ENCODE data around the gene PTCD1.
"Not testable (repeated sequence)": the region's sequence is repeated elsewhere in the genome, so short reads cannot be mapped to it uniquely, and the experiment has no call there.

Gene PTCD1

DNA sequence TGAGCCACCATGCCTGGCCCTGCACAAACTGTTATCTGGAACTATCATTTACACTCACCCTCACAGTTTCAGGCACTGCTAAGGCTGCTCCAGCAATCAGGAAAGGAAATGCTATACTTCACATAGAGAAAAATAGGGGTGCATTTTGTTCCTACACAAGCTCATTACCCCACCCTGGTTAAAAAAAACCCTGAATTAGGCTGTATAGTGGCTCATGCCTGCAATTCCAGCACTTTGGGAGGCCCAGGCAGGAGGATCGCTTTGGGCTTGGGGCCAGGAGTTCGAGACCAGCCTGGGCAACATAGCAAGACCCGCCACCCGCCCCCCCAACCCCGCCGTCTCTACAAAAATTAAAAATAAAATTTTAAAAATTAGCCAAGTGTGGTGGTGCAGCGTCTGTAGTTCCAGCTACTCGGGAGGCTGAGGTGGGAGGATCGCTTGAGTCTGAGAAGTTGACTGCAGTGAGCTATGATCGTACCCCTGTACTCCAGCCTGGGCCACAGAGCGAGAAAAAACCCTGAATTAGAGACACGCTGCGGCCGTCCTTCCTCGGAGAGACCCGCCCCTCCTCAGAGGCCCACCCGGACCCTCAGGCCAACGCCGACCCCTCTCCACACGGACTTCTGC, 539 bp downstream of the PTCD1 start:
- TF ChIP-seq, protein P1, sequence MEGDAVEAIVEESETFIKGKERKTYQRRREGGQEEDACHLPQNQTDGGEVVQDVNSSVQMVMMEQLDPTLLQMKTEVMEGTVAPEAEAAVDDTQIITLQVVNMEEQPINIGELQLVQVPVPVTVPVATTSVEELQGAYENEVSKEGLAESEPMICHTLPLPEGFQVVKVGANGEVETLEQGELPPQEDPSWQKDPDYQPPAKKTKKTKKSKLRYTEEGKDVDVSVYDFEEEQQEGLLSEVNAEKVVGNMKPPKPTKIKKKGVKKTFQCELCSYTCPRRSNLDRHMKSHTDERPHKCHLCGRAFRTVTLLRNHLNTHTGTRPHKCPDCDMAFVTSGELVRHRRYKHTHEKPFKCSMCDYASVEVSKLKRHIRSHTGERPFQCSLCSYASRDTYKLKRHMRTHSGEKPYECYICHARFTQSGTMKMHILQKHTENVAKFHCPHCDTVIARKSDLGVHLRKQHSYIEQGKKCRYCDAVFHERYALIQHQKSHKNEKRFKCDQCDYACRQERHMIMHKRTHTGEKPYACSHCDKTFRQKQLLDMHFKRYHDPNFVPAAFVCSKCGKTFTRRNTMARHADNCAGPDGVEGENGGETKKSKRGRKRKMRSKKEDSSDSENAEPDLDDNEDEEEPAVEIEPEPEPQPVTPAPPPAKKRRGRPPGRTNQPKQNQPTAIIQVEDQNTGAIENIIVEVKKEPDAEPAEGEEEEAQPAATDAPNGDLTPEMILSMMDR (IDR thresholded peaks at IDR 0.05; ENCODE audit: borderline replicate concordance, control extremely low read depth, extremely low read depth, insufficient read depth, missing control alignments) = no peak
- in situ Hi-C loops (cut with MboI; ENCODE audit: low sequenced_read_pairs, unreplicated experiment) = no loop called here
- DNase-seq (ENCODE audit: low spot score) = no peak

DNA sequence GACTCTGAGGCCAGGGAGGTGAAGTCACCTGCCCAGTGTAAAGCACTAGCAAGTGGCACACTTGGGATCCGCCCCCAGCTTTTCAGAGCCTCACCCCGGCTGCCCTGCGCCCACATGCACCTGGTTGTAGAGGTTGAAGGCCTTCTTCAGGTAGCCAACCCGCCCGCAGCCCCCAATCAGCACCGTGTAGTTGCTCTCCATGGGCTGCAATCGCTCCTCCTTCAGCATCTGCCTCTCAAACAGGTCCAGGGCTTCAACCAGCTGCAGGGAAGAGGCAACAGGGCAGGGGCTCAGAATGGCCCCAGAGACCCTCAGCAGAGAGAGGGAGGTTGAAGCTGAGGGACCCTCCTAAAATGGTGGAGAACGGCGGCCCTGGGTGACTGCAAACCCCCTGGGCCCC, 5.4 kb downstream of the PTCD1 start:
- no peak for DNase-seq (ENCODE audit: low spot score)
- in situ Hi-C loops (cut with MboI; ENCODE audit: low sequenced_read_pairs, unreplicated experiment) = no loop called here
- TF ChIP-seq, protein P1 (IDR thresholded peaks at IDR 0.05; ENCODE audit: borderline replicate concordance, control extremely low read depth, extremely low read depth, insufficient read depth, missing control alignments) = no peak

DNA sequence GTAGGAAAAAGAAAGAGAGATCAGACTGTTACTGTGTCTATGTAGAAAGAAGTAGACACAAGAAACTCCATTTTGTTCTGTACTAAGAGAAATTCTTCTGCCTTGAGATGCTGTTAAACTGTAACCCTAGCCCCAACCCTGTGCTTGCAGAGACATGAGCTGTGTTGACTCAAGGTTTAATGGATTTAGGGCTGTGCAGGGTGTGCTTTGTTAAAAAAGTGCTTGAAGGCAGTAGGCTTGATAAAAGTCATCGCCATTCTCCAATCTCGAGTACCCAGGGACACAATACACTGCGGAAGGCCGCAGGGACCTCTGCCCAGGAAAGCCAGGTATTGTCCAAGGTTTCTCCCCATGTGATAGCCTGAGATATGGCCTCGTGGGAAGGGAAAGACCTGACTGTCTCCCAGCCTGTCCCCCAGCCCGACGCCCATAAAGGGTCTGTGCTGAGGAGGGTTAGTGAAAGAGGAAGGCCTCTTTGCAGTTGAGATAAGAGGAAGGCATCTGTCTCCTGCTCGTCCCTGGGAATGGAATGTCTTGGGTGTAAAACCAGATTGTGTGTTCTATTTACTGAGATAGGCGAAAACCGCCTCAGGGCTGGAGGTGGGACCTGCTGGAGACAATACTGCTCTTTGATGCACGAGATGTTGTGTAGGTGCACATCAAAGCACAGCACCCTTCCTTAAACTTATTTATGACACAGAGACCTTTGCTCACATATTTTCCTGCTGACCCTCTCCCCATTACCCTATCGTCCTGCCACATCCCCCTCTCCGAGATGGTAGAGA, 6.7 kb downstream of the PTCD1 start:
- in situ Hi-C loops (cut with MboI; ENCODE audit: low sequenced_read_pairs, unreplicated experiment); DNase-seq (ENCODE audit: low spot score): not testable (repeated sequence)

DNA sequence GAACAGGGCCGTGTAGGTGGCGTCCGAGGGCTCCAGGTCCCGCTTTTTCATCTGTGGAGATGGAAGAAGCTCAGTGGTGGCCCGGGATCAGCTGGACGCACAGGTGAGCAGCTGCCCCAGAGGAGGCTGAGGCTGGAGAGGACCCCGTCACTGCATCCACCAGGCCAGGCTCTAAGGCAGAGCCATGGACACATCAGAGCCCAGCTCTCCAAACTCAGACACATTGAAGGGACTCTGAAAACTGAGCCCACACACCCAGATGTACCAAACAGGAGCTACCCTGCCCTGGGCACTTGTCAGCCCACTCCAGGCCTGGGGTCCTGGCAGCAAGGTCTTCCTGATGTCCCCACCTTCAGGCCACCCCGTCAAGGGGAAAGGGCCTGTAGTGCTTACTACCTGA, 8.8 kb downstream of the PTCD1 start:
- TF ChIP-seq, protein P1 (IDR thresholded peaks at IDR 0.05; ENCODE audit: borderline replicate concordance, control extremely low read depth, extremely low read depth, insufficient read depth, missing control alignments) = no peak
- in situ Hi-C loops (cut with MboI; ENCODE audit: low sequenced_read_pairs, unreplicated experiment) = no loop called here
- no peak for DNase-seq (ENCODE audit: low spot score)

DNA sequence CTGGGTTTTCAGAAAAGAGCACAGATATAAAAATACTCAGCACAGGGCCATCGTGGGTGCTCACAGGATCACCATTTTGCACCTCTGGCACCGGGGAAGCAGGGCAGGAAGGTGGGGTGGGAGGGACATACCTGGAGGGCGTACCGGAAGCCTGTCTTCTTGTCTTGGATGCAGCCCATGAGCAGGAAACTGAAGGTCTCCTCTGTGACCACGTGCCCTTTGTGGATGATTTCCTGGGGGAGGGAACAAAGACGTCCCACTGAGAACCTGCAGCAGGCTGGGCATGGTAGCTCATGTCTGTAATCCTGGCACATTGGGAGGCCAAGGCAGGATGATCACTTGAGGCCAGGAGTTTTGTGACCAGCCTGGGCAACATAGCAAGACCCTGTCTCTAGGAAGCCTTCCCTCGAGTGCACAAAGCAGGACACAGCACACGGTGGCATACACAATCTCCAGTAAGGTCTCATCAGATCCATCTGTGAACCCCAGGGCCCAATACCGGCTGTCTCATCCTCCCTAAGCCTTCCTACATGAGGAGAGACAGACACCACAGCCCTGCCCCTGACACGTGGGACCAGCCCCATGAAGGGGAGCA, 9.5 kb downstream of the PTCD1 start:
- TF ChIP-seq, protein P1 (IDR thresholded peaks at IDR 0.05; ENCODE audit: borderline replicate concordance, control extremely low read depth, extremely low read depth, insufficient read depth, missing control alignments) = no peak
- DNase-seq (ENCODE audit: low spot score) = no peak
- in situ Hi-C loops (cut with MboI; ENCODE audit: low sequenced_read_pairs, unreplicated experiment) = no loop called here

DNA sequence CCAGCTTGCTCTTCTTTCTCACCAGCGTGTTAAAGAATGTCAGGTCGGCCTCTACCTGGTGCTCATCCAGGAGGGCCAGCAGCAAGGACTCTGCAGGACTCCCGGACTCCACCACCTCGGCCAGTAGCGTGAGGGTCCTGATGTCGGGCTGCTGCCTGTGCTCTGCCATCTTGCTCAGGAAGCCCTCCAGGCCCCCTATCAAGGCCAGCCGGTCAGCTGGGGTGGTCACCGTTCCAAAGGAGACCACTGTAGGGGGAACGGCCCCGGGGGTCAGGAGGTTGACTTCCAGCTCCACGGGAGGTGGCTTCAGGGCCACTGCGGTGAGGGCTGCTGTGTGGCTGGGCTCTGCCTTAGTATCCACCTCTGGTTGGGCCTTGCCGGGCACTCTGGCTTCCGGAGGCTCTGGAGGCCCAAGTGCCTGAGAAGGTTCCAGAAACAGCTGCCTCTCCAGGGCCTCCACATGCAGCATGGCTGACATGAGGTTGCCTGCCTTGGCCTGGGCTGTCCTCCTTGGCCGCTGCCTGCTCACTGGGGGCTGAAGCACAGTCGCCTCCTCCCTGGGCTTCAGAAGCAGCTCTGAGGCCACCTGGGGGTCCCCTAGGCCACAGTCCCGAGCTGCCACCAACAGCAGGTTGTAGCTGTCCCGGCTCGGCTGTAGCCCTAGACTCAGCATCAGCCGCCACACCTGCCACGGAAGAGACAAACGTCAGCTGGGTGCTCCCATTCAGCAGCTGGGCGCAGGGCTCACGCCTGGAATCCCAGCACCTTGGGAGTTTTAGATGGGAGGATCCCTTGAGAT, 13.5 kb downstream of the PTCD1 start:
- DNase-seq (ENCODE audit: low spot score) = no peak
- in situ Hi-C loops (cut with MboI; ENCODE audit: low sequenced_read_pairs, unreplicated experiment) = no loop called here
- TF ChIP-seq, protein P1 (IDR thresholded peaks at IDR 0.05; ENCODE audit: borderline replicate concordance, control extremely low read depth, extremely low read depth, insufficient read depth, missing control alignments) = no peak

Data from GM13976 (cell line).